ENCODE results near the gene PHF20.
A peak's percentile ranks its signal among the peaks of the same experiment; 100 is the strongest.

DNA sequence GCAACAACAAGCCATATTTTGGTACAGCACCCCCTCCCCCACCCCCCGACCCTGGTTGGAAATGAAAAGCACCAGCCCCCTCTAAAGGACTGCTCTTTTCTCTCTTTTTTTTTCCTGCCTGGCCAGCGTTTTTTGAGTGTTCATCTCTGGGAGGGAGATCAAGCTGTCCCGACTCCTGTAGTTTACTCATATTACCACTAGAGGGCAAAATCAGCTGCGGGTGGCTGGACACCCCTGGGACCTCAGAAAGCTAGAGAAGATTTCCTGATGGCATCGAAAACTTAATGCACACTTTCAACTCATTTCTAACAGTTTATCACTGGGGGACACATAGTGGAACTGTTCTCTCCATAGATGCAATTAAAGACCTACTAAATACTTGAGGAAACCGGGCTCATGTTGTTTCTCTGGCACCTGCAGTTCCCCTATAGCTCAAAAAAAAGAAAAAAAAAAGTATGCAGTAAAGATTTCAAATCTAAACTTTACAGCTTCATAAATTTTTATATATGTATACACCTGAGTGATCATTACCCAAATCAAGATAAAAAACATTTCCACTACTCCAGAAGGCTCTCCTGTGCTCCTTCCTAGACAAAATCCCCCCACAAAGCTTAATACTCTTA lies 221.0 kb downstream of the PHF20 start:
- no peak for TF ChIP-seq POLR2A (IDR thresholded peaks at IDR 0.05)
- TF ChIP-seq, protein P1, sequence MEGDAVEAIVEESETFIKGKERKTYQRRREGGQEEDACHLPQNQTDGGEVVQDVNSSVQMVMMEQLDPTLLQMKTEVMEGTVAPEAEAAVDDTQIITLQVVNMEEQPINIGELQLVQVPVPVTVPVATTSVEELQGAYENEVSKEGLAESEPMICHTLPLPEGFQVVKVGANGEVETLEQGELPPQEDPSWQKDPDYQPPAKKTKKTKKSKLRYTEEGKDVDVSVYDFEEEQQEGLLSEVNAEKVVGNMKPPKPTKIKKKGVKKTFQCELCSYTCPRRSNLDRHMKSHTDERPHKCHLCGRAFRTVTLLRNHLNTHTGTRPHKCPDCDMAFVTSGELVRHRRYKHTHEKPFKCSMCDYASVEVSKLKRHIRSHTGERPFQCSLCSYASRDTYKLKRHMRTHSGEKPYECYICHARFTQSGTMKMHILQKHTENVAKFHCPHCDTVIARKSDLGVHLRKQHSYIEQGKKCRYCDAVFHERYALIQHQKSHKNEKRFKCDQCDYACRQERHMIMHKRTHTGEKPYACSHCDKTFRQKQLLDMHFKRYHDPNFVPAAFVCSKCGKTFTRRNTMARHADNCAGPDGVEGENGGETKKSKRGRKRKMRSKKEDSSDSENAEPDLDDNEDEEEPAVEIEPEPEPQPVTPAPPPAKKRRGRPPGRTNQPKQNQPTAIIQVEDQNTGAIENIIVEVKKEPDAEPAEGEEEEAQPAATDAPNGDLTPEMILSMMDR (IDR thresholded peaks at IDR 0.05) = peak; percentile 69 to 87 (median 78)
- TF ChIP-seq POLR2AphosphoS5 (IDR thresholded peaks at IDR 0.05) = no peak
- no peak for TF ChIP-seq EP300 (IDR thresholded peaks at IDR 0.05)

Measured in gastroesophageal sphincter (tissue), 3 donors.